ENCODE data around the gene CHRM2. TPM values are rescaled to one million over a fixed set of nuclear protein-coding genes. Genes with fewer than 3 reads are reported as not detected.
"Not testable (repeated sequence)": the region's sequence is repeated elsewhere in the genome, so short reads cannot be mapped to it uniquely, and the experiment has no call there.

The CHRM2 gene
- 6.3 TPM for polyA plus RNA-seq (2013, experiment 1 of 2; ENCODE audit: insufficient read length)
- 6.0 TPM for polyA plus RNA-seq (2013, experiment 2 of 2; ENCODE audit: insufficient read length)

DNA sequence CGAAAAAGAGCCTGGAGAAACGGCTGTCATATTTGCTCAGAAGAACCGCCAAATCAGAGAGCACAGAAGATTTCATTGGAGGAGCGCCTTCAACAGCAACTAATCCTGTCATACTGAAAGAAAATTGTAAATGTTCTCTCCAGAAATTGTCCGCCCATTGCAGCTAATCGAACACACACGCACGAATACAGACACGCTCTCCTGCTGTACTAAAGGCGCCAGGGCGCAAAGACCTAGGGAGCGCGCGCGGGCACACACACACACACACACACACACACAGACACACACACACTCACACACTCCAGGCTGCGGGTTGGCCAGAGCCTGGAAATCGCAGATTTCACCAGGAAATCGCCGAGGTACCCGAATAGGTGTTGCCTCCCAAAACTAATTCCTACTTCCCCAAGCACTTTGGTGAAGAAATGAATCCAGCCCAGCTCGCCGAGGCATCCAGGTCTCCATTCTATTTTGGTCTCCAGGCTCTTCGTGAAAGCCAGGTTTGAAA lies at the start of gene CHRM2:
Gene CHRM2 (plus strand): TSS at position 157 of the 505 bp plus-strand sequence. CDS start 146,214 bp downstream, outside the sequence.
- peak; percentile 44 for DNase-seq

DNA sequence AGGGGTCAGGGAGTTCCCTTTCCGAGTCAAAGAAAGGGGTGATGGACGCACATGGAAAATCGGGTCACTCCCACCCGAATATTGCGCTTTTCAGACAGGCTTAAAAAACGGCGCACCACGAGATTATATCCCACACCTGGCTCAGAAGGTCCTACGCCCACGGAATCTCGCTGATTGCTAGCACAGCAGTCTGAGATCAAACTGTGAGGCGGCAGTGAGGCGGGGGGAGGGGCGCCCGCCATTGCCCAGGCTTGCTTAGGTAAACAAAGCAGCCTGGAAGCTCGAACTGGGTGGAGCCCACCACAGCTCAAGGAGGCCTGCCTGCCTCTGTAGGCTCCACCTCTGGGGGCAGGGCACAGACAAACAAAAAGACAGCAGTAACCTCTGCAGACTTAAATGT lies 37.1 kb upstream of the CHRM2 start:
- DNase-seq, result not testable (repeated sequence)

DNA sequence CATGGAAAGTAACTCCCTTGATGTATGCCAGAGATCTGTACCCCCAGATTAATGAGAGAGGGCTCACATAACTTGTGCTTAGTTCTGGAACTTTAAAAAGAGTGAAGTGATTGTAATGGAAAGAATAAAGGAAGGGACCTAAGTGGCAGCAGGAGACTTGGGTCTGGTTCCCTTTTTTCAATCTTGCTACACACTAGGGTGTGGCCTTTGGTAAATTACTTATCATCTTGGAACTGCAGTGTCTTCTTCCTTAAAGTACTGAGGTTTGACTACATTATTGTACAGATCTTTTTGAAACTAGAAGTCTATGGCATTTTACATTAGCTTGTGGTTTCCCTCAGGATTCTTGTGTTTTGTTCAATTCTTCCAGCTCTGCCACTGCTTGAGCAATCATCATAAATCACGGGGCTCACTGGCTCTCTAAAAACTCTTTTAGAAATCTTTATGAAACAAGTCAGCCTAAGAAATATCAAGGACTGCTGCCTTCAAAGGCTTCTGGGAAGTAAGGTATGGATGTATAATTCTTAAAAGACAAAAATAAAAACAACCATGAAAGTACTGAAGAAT lies 22.5 kb upstream of the CHRM2 start:
- DNase-seq, result peak; percentile 36

DNA sequence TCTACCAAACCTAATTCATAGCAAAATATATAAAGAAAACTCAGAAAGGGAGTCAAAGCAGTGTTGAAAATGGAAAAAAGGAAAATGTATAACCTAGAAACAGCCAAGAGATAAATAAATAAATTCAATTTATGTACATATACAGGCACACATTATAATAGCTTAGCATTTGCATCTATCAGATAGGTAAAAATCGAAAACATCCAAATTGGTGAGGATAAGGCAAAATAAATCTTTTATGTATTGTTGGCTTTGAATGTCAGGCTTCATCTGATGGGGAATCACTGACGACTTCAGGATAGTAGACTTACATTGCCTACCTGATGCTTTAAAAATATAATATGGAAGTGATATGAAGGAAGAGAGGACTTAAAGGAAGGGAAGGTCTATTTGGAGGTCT lies 20.6 kb upstream of the CHRM2 start:
- DNase-seq, result no peak

DNA sequence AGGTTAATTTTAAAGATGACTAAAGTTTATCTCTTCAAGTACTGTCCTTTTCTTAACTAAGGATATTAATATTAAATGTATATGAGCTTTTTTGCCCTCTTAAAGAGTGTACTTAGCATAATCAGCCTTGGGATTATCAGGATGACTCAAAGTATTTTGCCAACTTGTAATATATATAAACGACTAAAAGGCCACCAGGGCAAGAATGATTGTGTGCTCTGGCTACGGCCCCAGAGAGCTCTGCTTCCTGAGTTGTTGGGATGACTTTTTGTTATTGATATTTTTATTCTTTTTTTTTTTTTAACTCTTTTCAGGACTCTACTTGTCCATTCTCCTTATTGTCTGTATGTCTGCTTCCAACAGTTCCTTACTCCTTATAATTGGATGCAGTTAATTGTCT lies 14.8 kb upstream of the CHRM2 start:
- no peak for DNase-seq

DNA sequence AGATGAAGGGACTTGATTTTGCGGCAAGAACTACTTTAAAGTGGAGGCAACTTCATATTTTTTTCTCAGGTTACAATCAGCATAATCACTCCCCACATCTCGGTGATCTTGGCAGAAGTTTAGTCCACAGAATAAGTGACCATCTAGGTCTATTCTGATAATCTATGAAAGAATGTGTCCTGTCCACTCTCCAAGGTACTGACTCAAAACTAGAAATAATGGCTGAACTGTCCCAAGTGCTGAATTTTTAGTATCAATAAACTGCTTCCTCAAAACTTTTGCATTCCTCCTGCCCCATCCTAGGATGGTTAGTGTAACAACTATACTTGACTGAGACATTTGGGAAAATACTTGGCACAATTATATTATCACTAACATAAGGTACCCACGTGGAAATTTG lies 10.9 kb upstream of the CHRM2 start:
- peak; percentile 14 for DNase-seq

DNA sequence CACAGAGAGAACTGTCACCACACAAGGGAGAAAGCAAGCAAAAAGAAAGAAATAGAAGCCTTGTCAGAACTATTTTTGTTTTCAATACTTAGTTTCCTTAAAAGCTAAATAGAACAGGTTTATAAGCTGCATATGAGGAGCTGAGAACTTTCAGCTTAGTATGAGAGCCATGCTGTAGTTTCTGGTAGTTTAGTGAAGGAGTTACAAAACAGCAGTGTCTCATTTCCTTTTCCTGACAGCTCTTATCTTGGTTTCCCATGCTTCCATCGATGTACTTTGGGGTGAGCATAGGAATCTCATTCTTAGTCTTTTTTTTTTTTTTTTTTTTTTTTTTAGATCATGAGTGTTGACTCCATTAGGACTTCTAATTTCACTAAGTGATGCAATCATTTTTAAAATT lies 8.6 kb upstream of the CHRM2 start:
- no peak for DNase-seq

DNA sequence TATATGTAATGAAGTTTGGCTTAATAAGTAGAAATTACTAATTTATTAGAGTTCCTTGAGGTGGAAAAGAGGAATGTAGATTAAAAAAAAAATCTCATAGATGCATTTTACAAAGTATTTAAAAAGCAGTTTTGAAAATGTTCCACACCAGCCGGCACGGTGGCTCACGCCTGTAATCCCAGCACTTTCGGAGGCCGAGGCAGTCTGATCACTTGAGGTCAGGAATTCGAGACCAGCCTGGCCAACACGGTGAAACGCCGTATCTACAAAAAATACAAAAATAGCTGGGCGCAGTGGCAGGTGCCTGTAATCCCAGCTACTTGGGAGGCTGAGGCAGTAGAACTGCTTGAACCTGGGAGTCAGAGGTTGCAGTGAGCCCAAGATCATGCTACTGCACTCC lies 3.2 kb upstream of the CHRM2 start:
- DNase-seq, result no peak

DNA sequence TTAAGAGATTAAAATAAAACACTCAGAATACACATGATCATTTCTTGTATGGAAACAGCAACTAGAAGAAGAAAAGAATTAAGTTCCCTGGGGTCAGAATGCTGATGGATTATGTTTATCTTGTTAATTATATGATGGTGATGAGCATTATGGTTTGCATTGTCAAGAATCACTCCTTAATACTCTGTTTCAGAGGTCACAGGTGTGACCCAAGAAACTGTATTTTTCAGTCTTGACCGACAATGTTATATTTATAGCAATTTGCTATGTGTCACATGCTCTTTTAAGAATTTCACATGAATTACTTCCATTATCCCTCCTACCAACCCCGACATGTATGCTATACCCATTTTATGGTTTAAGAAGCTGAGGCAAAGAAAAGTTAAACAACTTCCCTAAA lies 2.7 kb upstream of the CHRM2 start:
- no peak for DNase-seq

DNA sequence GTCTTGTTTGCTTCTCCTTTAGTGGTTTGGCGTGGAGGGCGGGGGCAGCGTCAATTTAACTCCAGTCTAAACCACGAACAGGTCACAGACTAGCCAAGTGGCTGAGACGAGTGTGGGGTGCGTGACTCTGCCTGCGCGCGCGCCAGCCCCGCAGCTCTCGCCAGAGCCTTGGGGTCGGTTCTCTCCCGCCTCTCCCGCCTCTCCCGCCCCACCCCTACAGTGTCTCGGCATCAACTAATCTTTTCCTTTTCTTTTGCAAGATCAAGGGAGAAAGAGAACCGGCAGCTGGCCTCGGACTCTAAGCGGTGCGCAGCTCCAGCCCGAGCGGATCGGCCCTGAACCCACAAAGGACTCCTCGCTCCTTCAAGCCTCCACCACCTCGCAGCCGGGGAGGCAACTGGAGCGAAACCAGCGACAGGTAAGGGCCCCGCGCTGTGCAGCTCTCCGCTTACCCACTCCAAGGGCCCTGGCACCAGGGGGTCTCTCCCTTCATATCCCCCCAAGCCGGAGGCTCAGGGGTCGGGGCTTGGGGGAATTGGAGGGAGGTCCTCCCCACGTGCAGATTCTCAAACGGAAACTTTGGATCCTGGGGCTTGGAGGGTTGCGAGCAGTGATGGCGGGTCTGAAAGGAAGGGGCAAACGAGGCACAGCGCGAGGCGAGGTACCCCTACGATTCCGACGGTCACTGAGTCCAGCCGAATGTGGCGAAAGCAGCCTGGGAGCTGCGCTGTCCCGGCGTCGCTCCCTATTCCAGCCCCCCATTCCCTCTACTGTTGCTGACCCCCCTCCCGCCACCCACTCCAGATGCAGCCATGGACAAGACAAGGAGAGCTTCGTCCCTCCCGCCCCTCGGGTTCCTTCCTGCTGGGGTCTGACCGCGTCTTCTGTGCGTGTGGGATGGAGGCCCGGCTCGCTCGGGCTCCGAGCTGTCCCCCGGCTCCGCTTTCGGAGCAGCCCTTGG lies 829 bp downstream of the CHRM2 start:
- DNase-seq, result peak; percentile 10

DNA sequence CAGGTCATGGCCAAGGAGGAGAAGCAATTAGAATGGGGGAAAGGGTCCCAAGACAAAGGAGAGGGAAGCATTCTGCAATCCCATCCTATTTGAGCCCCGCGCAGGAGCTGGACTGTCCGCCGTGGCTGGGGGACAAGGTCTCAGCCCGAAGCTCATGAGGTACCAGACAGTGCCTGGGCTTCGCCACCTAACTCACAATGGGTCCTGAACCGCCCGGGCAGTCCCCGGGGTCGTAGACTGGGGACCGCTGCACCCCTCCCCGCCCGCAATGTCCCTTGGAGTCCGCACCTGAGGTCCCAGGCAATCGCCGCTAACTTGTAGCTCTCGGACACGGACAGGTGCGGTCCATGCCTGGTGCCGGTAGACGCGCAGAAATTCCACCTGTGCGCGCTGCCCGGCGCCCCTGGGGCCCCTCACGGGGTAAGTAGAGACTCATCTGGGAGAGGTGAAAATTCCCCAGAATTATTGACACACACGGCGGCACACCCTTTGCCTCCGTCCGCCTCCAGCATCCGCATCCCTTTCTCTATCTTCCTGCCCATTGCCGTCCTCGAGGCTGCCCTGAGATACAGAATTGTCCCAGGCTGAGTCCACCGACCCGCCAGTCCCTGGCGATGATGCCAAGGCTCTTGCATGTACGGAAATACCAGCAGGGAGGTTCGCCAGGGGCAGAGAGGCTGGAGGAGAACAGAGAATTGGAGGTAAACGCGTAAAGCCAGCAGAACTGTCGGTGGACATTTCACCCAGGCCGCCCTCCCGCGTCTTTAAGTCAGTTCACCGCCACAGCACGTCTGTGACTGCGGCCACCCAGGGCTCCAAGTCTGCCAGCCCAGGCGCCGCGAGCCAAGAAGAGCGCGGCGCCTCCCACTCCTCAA lies 1.8 kb downstream of the CHRM2 start:
- DNase-seq, result peak; percentile 5

DNA sequence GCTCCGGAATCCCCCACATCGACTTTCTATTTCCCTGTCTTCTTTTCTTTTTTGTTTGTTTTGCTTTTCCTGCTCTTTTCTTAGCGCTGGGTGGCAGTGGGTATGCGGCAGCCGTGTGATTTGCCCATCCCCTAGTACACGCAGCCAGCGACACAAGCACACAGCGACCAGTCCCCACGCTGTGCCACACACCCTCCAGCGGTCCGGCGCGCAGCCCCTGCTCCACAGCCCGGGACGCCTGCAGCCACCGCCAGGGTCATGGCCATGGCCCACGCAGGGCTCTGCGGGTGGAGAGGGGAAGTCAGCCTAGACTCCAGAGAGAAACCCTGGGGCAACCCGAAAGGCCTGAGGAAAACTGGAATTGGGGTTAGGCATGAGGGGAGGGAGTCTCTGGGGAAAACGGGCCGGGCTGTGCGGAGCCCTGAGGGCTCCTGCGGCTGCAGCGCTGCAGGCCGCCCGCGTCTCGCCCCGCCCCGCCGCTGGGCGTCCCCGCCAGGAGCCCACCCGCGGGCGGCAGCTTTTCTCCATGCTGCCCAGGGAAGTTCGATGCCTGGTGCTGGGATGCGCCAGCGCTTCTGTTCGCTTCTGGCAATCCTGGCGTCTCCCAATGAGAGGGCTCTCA lies 2.5 kb downstream of the CHRM2 start:
- peak; percentile 4 for DNase-seq

DNA sequence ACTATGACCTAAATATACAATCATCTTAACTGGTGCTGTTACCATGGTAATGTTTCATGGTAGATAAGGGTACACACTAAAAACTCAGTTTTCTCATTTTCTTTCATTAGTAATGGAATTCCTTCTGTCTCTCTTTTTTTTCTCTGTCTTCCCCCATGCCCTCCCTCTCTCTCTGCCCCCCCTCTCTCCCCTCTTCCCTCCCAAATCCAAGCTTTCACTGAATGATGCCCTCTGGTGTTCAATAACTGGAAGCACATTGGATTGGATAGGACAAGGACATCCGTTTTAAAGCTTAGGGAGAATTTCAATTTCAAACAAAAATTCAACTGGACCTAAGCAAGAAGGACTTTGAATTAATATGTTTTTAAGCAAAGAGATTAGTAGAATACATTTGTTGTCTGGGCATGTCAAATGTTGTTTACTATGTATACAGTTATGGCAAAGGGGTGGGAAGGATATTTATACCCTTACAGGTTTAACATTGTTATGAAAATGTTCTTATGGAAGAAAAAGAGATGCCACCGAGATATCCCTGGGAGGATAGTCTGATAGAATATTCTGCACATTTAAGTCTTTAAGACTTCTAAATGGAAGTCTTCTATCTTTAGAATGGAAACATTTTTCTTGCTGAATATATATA lies 6.1 kb downstream of the CHRM2 start:
- peak; percentile 24 for DNase-seq

DNA sequence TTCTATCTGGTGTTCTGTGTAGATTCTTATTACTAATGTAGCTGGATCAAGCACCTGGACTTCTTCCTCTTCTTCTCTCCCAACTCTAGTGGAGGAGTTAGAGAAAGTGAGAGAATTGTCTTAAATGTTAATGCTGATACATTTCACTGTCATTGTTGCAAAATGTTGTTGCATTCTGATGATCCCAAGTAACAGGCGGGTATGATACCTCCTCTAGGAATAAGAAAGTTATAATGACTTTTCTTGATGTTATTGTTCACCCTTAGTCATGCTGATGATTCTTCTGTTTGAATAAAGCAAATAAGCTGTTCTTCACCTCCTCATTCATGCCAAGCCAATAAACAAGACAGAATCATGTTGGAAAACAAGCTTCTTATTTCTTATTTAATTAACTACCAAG lies 9.1 kb downstream of the CHRM2 start:
- DNase-seq, result no peak

DNA sequence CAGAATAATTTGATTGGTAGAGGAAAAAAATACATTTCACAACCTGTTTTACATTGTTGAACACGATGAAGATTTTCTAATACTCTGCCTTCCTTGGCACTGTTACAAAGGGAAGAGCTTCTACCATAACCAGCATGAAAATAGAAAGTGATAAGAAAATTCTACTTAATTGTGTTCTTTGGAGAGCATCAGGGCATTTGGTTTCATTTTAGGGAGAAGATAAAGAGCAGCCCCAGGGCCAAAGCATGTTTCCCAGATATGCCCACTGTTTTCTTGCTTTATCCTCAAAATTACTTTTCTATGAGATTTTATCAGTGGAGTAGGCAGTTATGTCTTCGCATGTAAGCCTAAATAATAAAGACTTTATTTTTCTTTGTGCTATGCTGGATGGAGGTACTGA lies 9.5 kb downstream of the CHRM2 start:
- DNase-seq, result no peak

DNA sequence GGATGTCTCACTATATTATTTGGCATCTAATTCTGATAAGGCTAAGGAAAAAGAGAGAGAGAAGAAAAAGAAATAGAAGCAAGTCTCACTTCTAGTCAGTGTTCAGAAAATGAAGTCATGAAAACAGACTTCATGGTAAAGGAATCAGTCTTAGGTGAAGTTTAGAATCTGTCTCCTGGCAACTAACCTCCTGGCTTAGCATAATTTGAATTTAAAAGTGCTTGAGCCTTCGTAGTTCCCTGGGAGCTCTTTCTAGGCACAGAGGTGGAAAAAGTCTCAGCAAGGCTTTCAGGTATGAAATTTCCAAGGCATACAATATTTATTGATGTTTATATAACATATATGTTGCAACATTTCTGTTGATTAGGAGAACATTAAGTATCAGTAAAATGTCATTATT lies 10.4 kb downstream of the CHRM2 start:
- no peak for DNase-seq

DNA sequence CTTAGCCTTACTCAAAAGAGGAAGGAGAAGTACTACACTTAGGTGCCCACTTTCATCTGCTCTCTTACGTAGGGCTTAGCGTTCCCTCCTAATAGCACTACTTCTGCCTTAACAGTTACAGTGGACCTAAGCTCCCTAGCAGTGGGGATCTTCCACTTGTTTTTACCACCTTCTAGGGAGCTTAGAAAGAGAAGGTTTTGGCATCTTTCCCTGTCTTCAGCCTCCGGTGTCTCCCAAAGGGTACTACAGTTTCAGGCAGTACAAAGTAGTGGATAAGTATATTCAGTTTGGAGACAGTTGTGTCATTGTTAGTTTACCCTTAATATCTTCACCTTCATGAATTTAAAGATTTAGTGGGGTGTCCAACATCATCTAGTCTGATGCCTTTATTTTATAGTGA lies 14.6 kb downstream of the CHRM2 start:
- DNase-seq, result no peak

DNA sequence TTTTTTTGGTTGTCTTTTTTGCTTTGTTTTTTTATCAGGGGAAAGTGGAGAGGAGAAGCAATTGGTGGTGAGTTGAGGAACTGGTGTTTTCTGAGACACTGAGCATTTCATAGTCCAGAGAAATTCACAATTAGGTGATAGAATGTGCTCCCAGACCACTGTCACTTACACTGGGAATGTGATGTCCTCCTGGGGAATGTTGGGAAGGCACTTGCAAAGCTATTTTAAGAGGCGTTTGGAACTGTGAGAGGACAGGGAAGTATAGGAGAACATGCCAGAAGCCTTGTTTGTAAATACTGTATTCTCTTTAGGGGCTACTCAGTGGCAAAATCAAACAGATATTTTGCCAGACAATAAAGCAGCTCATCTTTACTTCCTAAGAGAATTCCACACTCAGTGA lies 16.0 kb downstream of the CHRM2 start:
- no peak for DNase-seq

DNA sequence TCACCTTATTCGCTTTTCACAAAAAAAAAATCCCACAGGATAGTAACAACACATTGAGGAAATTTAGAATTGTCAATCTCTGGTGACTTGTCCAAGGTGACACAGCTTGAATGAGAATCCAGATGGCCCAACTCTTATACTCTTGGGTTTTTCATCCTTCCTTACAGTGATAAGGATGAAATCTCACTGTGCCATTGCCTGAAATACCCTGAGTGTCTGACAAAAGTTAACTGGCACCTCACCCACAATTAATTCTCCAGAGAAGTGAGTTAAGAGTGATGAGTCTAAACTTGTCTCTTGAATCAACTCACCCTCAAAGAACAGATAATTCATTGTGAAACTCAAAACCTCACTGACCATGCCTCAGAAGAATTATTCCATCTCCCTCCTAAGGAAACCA lies 18.9 kb downstream of the CHRM2 start:
- DNase-seq, result no peak

DNA sequence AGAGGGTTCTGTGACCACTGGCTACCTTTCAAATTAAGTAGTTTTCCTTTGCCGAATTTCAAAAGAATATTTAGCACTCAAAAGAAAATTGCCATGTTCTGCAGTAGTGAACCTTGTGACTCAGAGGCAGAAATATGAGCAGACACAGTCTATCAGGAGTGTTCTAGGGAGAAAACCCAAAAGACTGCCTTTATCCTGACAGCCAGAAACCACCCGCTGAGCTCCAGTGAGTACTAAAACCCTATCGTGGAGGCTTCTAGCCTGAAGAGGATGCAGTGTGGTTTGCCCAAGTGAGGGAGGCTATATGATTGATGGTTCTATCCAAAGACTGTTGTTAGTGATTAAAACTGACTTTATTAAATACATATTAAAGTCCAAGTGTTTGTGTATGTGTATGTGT lies 21.9 kb downstream of the CHRM2 start:
- peak; percentile 31 for DNase-seq

DNA sequence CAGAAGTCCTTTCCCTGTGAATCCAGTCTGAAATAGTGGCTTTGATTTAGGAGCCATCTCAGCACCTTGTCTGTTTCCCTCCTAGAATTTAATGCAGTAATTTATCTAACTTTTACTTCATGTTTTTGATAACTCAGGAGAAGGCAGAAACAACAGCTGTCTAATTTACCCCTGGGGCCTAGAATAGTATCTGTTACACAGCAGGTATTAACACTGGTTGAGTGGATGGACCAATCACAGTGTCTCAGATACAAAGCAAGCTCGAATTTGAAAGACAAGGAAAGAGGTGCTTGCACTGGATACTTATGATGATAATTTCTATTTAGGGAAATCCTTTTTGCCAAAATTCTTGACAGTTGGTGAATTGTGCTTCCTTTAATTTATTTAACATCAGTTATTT lies 23.4 kb downstream of the CHRM2 start:
- no peak for DNase-seq

DNA sequence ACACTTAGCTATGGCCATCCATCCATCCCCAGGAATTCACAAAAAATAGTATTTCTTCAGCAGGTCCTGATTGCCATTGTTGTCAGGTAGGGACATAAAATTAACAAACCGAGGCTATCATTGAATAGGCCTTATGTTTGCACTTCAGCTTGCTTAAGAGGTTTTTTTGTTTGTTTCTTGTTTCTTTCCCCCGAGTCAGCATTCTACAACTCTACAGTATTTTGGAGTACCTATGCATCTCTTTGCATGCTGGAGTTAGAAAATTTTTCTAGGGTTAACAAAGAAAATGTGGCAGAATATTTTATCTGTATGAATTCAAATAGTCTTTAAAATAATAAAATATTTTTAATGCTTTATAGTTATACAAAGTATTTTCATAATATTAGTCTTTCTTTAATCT lies 26.3 kb downstream of the CHRM2 start:
- DNase-seq, result no peak
